Kidney (tissue), 14 donors: Measurements from ENCODE around the gene MED27. TPM values are rescaled to one million over a fixed set of nuclear protein-coding genes. Genes with fewer than 3 reads are reported as not detected.

Experiments
- DNase-seq, 5 donors: peaks; one replicate each; pipeline ENCODE4 v3.0.0-alpha.2; 2013 to 2020
- FAIRE-seq: peaks from 2 replicates; lab custom pipeline; 2012; peaks lifted over from hg19 to GRCh38; lab: Jason Lieb, UNC
- H3K27ac ChIP-seq, 2 donors: one replicate each; pipeline ENCODE4 v1.7.0; 2013; ENCODE audit warnings: low read depth in 2 of 2, low read length in 2 of 2, inconsistent platforms in 1 of 2
- H3K27me3 ChIP-seq: one replicate; pipeline ENCODE4 v1.7.1; 2013; ENCODE audit warnings: low read length, inconsistent platforms; ENCODE audit not compliant: control insufficient read depth, insufficient read depth
- H3K36me3 ChIP-seq, 3 donors: one replicate each; pipeline versions ENCODE4 v1.7.0 to v1.7.1; 2013; ENCODE audit warnings: low read length in 3 of 3, control low read depth in 1 of 3, inconsistent platforms in 1 of 3; ENCODE audit not compliant: insufficient read depth in 3 of 3, control insufficient read depth in 2 of 3
- H3K4me1 ChIP-seq, 3 donors: one replicate each; pipeline versions ENCODE4 v1.7.0 to v1.7.1; 2013; ENCODE audit warnings: low read length in 3 of 3, inconsistent platforms in 1 of 3, low read depth in 1 of 3; ENCODE audit not compliant: control insufficient read depth in 2 of 3, insufficient read depth in 2 of 3
- H3K4me3 ChIP-seq, 3 donors: one replicate each; pipeline versions ENCODE4 v1.7.0 to v1.8.1; 2013; ENCODE audit warnings: low read length in 3 of 3, control low read depth in 1 of 3, inconsistent platforms in 1 of 3
- H3K9ac ChIP-seq, 3 donors: one replicate each; pipeline versions ENCODE4 v1.7.0 to v1.7.1; 2013; ENCODE audit warnings: low read length in 3 of 3, control low read depth in 1 of 3, inconsistent platforms in 1 of 3
- H3K9me3 ChIP-seq, 3 donors: one replicate each; pipeline versions ENCODE4 v1.7.0 to v1.7.1; 2013; ENCODE audit warnings: low read length in 3 of 3, control low read depth in 1 of 3, inconsistent platforms in 1 of 3; ENCODE audit not compliant: control insufficient read depth in 2 of 3, insufficient read depth in 1 of 3
- intact Hi-C: fragments of 100-400 bp; cut with DNase I; formaldehyde crosslinking; loops from one replicate; pipeline ENCODE4 v1.11.1; 2022
- polyA plus RNA-seq: library from polyadenylated mRNA; stranded (reverse); fragments of 350-450 nt; fragmentation: Illumina TruSeq; extraction: RNeasy Lipid Tissue Mini Kit (QIAGEN cat#74804); gene quantifications from one replicate; pipeline ENCODE4 v1.2.3, GENCODE V29; 2014; ENCODE audit warnings: low read depth, low replicate concordance; ENCODE audit not compliant: insufficient read depth
- total RNA-seq: library from RNA; stranded (reverse); fragmentation: NEBNext Ultra II Directional; extraction: Animal tissue kit (Norgen Biotek cat#: 25700); gene quantifications from one replicate; pipeline ENCODE4 v1.2.1, GENCODE V29; 2021
- TF ChIP-seq, protein P1 (sequence below): IDR thresholded peaks from 3 replicates; pipeline ENCODE4 v1.5.1; 2012; ENCODE audit warnings: mild to moderate bottlenecking, moderate library complexity, borderline replicate concordance; ENCODE audit not compliant: insufficient read depth; ENCODE audit errors: extremely low read depth
- donor health status: control.
- donor health status: control.
- donor health status: control.
- donor health status: control.
- donor health status: control.
- donor health status: DM: yes; HTN: yes; CAD: no.
- donor health status: Normal renal cell carcinoma (clear cell type).

Gene MED27
- total and polyA plus RNA-seq, 2 donors from 2014 or later, result 15.9 to 23.1 TPM

DNA sequence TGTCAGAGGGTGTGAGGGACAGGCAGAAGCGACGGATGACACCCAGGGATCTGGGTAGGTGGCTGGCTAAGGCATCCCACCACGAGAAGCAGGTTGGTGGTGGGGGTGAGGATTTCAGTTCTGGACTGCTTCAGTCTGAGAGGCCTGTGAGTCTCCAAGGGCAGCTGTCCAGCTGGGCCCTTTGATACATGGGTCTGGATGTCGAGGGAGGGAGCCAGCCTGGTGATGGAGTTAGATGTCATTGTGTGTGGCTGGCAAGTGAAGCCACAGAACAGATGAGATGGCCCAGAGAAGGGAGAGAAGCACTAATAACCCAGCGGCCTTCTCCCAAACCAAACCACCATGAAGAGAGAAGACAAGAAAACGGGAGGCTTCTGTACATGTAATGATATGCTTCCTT lies 11.1 kb downstream of the MED27 start:
- DNase-seq (no peak), FAIRE-seq (no peak)
- Histone ChIP-seq H3K9me3 (no peaks in the 10 kb centered on the region), H3K9ac (no peak overlapping the region), H3K4me3 (no peak overlapping the region), H3K27ac (no peak overlapping the region), H3K27me3 (no peaks in the 10 kb centered on the region), H3K4me1 (peaks cover 0 to 2% (median 0%) of the 10 kb centered on the region in 3 donors), H3K36me3 (peaks cover 0 to 6% (median 4%) of the 10 kb centered on the region in 3 donors)
- TF ChIP-seq, protein P1, sequence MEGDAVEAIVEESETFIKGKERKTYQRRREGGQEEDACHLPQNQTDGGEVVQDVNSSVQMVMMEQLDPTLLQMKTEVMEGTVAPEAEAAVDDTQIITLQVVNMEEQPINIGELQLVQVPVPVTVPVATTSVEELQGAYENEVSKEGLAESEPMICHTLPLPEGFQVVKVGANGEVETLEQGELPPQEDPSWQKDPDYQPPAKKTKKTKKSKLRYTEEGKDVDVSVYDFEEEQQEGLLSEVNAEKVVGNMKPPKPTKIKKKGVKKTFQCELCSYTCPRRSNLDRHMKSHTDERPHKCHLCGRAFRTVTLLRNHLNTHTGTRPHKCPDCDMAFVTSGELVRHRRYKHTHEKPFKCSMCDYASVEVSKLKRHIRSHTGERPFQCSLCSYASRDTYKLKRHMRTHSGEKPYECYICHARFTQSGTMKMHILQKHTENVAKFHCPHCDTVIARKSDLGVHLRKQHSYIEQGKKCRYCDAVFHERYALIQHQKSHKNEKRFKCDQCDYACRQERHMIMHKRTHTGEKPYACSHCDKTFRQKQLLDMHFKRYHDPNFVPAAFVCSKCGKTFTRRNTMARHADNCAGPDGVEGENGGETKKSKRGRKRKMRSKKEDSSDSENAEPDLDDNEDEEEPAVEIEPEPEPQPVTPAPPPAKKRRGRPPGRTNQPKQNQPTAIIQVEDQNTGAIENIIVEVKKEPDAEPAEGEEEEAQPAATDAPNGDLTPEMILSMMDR, result no peak
- intact Hi-C loops, result no loop called here

DNA sequence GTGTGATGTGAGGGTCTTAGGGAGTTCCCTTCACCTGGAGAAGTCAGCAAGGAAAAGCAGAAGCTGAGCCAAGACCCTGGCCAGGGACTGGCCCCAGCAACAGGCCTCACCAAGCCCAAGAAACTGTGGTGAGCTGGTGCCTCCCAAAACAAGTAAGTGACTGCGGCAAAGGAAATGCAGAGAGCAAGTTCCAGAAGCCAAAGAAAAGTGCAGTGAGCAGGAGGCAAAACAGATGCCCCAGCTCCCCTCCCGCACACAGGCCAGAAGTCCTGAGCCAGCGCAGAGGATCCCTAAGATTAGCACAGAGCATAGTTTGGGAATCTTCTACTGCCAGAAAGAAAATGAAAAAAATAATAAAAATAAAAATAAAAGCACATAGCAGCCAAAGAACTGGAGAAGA lies 13.2 kb downstream of the MED27 start:
- Histone ChIP-seq H3K9me3 (no peaks in the 10 kb centered on the region), H3K9ac (no peak overlapping the region), H3K27me3 (no peaks in the 10 kb centered on the region), H3K36me3 (peaks cover 0 to 2% (median 2%) of the 10 kb centered on the region in 3 donors), H3K4me3 (no peak overlapping the region), H3K27ac (no peak overlapping the region), H3K4me1 (peaks cover 0 to 2% (median 0%) of the 10 kb centered on the region in 3 donors)
- TF ChIP-seq, protein P1, result no peak
- FAIRE-seq (no peak), DNase-seq (no peak)
- intact Hi-C loops, result no loop called here

DNA sequence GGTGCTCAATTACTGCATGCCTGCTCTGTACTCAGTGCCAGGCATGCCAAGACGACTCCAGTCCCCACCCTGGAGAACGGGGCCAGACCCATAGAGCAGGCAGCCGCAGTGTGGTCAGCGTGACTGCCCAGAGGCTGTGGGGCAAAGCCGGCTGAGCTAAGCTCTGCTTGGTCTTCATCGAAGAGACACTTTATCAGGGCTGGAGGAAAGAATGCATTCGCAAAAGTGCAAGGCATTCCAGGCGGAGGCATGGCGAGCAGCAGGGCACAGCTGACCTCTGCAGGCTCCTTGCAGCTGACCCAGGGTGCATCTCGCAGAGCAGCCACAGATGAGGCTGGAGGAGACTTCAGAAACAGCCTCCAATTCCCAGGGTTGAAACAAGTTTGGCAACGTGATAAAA lies 13.6 kb downstream of the MED27 start:
- no peak overlapping the region for H3K9ac ChIP-seq
- H3K9me3 ChIP-seq, result no peaks in the 10 kb centered on the region
- FAIRE-seq (no peak), DNase-seq (no peak)
- no peak overlapping the region for H3K4me3 ChIP-seq
- H3K27ac ChIP-seq, result no peak overlapping the region
- H3K36me3 ChIP-seq, result peaks cover 0 to 2% (median 0%) of the 10 kb centered on the region in 3 donors
- peaks cover 0 to under 1% (median 0%) of the 10 kb centered on the region in 3 donors for H3K4me1 ChIP-seq
- H3K27me3 ChIP-seq, result no peaks in the 10 kb centered on the region
- intact Hi-C loops, result no loop called here
- TF ChIP-seq, protein P1, result no peak

DNA sequence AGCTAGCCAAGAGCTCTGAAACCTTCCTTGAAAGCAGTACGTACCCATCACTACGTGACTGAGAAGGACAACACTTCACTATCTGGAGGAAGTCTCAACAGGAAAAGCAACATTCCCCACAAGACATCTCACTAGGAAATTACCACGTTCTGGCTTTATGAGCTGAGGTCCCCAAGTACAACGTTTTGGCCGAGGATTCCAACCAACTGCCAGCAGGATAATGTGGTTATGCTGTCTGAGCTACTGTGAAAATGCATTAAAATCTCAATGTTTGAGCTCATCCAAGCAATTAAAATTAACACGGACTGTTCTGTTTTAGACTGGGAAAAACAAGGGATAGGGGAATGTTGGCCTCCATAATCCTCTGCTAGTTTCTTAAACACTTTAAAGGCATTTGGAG lies 16.4 kb downstream of the MED27 start:
- TF ChIP-seq, protein P1, result no peak
- FAIRE-seq, result no peak
- H3K4me3 ChIP-seq, result no peak overlapping the region

More for the DNA sequence above, 16.4 kb downstream of the MED27 start:
- intact Hi-C loops, result no loop called here
- H3K27me3 ChIP-seq, result no peaks in the 10 kb centered on the region
- no peaks in the 10 kb centered on the region for H3K4me1 ChIP-seq
- peaks cover 0 to 2% (median 2%) of the 10 kb centered on the region in 3 donors for H3K36me3 ChIP-seq
- H3K27ac ChIP-seq, result no peak overlapping the region
- H3K9ac ChIP-seq, result no peak overlapping the region
- H3K9me3 ChIP-seq, result no peaks in the 10 kb centered on the region
- DNase-seq, result no peak
